Measurements from ENCODE around the gene NUP88.

The NUP88 gene

GRCh38 chr17:5419356-5419958 is at the start of gene NUP88:
Gene NUP88 (minus strand): TSS chr17:5419662. CDS start chr17:5419650, 12 bp downstream.
- no peak for TF ChIP-seq CTCF (IDR thresholded peaks at IDR 0.05)

- TF ChIP-seq CTCF (IDR thresholded peaks at IDR 0.05), result no peak
Measured at GRCh38 chr17:5468075-5468473, 48.6 kb upstream of the NUP88 start.

GRCh38 chr17:5467416-5467815 is 48.0 kb upstream of the NUP88 start:
- no peak for TF ChIP-seq CTCF (IDR thresholded peaks at IDR 0.05)

- TF ChIP-seq CTCF (IDR thresholded peaks at IDR 0.05), result no peak
Measured at GRCh38 chr17:5466295-5466694, 46.8 kb upstream of the NUP88 start.

- TF ChIP-seq CTCF (IDR thresholded peaks at IDR 0.05), result no peak
Measured at GRCh38 chr17:5464717-5465507, 45.5 kb upstream of the NUP88 start.

GRCh38 chr17:5446786-5447185 is 27.3 kb upstream of the NUP88 start:
- TF ChIP-seq CTCF (IDR thresholded peaks at IDR 0.05), result no peak

- no peak for TF ChIP-seq CTCF (IDR thresholded peaks at IDR 0.05)
Measured at GRCh38 chr17:5444209-5444608, 24.7 kb upstream of the NUP88 start.
